GM12801 (cell line): ENCODE results near the gene TECRL.

Experiments
- TF ChIP-seq, protein P1 (sequence below): IDR thresholded peaks from one replicate; pipeline ENCODE4 v1.5.1; 2011; ENCODE audit warnings: control low read depth; ENCODE audit not compliant: insufficient read length; ENCODE audit errors: extremely low read depth

TECRL gene

DNA sequence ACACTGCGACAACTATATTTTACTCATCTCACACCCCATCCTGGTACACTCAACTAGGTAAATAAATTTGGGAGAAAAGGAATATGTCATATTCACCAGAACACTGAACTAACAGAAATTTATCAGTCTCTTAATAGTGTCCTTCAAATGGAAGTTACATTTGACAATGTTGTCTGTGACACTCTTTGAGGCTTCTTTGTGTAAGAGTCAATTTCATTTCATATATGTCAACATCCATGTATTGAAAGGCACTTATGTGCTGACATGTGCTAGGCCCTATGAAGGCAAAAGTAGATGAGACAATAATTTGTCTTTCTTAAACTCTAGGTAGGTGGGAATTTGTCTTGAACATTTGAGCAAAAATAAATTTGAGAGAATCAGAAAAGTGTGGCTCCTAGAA is 82.0 kb downstream of the TECRL start:
- TF ChIP-seq, protein P1, sequence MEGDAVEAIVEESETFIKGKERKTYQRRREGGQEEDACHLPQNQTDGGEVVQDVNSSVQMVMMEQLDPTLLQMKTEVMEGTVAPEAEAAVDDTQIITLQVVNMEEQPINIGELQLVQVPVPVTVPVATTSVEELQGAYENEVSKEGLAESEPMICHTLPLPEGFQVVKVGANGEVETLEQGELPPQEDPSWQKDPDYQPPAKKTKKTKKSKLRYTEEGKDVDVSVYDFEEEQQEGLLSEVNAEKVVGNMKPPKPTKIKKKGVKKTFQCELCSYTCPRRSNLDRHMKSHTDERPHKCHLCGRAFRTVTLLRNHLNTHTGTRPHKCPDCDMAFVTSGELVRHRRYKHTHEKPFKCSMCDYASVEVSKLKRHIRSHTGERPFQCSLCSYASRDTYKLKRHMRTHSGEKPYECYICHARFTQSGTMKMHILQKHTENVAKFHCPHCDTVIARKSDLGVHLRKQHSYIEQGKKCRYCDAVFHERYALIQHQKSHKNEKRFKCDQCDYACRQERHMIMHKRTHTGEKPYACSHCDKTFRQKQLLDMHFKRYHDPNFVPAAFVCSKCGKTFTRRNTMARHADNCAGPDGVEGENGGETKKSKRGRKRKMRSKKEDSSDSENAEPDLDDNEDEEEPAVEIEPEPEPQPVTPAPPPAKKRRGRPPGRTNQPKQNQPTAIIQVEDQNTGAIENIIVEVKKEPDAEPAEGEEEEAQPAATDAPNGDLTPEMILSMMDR, result no peak

- TF ChIP-seq, protein P1, result no peak
Observed at GRCh38 chr4:64326507-64326906, 82.7 kb downstream of the TECRL start.

- TF ChIP-seq, protein P1, result no peak
Observed at GRCh38 chr4:64306255-64306565, 103.0 kb downstream of the TECRL start.

- TF ChIP-seq, protein P1, result no peak
Observed at GRCh38 chr4:64305565-64306254, 103.5 kb downstream of the TECRL start.

DNA sequence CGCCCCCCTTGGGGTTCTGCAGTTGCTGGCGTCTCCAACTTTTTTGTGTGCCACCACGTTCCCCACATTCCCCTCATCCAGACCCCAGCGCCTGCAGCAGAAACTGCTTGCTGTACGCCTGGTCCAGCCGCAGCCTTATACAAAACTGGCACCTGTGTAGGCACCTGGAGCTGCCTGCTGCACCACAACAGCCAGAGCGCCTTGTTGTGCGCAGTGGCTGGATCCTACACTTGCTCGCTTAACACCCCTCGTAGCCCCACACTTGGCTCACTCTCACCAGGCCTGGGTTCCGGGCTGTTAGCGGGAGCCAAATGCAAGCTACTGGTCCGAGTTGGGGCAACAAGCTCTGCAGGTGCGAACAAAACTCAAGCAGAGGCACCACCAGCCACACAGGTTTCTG is 136.8 kb downstream of the TECRL start:
- TF ChIP-seq, protein P1, result no peak

DNA sequence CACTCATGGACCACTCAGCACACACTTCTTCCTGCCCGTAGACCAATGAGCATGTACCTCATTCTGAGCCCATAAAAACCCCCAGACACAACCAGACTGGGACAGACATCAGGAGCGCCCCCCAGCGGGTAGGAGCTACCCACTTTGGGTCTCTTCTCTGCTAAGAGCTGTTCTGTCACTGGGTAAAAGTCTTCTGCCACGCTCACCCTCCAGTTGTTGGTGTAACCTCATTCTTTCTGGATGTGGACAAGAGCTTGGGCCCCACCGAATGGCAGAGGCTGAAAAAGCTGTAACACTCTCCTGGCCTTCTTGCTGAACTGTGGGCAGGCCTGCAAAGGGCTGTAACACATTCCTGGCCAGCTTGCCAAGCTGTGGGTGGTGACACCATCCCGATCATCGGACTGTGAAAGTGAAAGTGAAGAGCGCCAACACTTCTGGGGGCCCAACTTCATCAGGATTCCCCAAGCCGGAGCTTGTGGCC is 137.6 kb downstream of the TECRL start:
- TF ChIP-seq, protein P1, result no peak

GRCh38 chr4:64266669-64267068 is 142.6 kb downstream of the TECRL start:
- TF ChIP-seq, protein P1, result no peak
